ENCODE results near the gene MROH8.
"Not testable (repeated sequence)": the region's sequence is repeated elsewhere in the genome, so short reads cannot be mapped to it uniquely, and the experiment has no call there.

MROH8 gene

GRCh38 chr20:37075932-37076685 lies 103.2 kb downstream of the MROH8 start:
- Histone ChIP-seq H4K20me1 (ENCODE audit: insufficient read depth, low read length) (no peaks in the 10 kb centered on the region), H3K9me2 (ENCODE audit: low read depth, low read length) (no peaks in the 10 kb centered on the region), H3K4me1 (ENCODE audit: insufficient read depth, low read length, severe bottlenecking) (peaks cover 27% of the 10 kb centered on the region), H2AFZ (ENCODE audit: low read length) (no peak overlapping the region), H3K27me3 (ENCODE audit: insufficient read depth, low read length) (no peaks in the 10 kb centered on the region), H3F3A (ENCODE audit: insufficient read depth, low read length) (no peaks in the 10 kb centered on the region), H3K9me3 (ENCODE audit: low read length) (peaks cover 5% of the 10 kb centered on the region), H3K9ac (ENCODE audit: low read length) (no peak overlapping the region), H3K4me2 (ENCODE audit: low read length) (no peak overlapping the region), H3K4me3 (ENCODE audit: low read depth, low read length, poor library complexity, severe bottlenecking) (no peak overlapping the region), H3K36me3 (ENCODE audit: insufficient read depth, low read length) (peaks cover 66% of the 10 kb centered on the region), H3K79me2 (ENCODE audit: insufficient read depth, low read length) (peaks cover 44% of the 10 kb centered on the region), H3K27ac (ENCODE audit: low read depth, low read length, poor library complexity, severe bottlenecking) (no peak overlapping the region)
- TF ChIP-seq, protein P1, sequence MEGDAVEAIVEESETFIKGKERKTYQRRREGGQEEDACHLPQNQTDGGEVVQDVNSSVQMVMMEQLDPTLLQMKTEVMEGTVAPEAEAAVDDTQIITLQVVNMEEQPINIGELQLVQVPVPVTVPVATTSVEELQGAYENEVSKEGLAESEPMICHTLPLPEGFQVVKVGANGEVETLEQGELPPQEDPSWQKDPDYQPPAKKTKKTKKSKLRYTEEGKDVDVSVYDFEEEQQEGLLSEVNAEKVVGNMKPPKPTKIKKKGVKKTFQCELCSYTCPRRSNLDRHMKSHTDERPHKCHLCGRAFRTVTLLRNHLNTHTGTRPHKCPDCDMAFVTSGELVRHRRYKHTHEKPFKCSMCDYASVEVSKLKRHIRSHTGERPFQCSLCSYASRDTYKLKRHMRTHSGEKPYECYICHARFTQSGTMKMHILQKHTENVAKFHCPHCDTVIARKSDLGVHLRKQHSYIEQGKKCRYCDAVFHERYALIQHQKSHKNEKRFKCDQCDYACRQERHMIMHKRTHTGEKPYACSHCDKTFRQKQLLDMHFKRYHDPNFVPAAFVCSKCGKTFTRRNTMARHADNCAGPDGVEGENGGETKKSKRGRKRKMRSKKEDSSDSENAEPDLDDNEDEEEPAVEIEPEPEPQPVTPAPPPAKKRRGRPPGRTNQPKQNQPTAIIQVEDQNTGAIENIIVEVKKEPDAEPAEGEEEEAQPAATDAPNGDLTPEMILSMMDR (IDR thresholded peaks at IDR 0.05; ENCODE audit: low read length) = no peak
- TF ChIP-seq EZH2 (IDR thresholded peaks at IDR 0.05; ENCODE audit: borderline replicate concordance, low read length) = no peak

GRCh38 chr20:37072293-37073196 lies 106.8 kb downstream of the MROH8 start:
- peaks cover 45% of the 10 kb centered on the region for H3K36me3 ChIP-seq (ENCODE audit: insufficient read depth, low read length)
- H3K9ac ChIP-seq (ENCODE audit: low read length) = no peak overlapping the region; the same call in 1 of the 2 replicates
- H3K4me2 ChIP-seq (ENCODE audit: low read length) = peak overlapping the region; percentile 49
- H3K9me3 ChIP-seq (ENCODE audit: low read length) = peaks cover 5% of the 10 kb centered on the region
- H3K4me1 ChIP-seq (ENCODE audit: insufficient read depth, low read length, severe bottlenecking) = peaks cover 27% of the 10 kb centered on the region
- H3K4me3 ChIP-seq (ENCODE audit: low read depth, low read length, poor library complexity, severe bottlenecking) = peak overlapping the region; percentile 13
- peak overlapping the region; percentile 80 for H3K27ac ChIP-seq (ENCODE audit: low read depth, low read length, poor library complexity, severe bottlenecking)
- H3K27me3 ChIP-seq (ENCODE audit: insufficient read depth, low read length) = no peaks in the 10 kb centered on the region
- TF ChIP-seq, protein P1 (IDR thresholded peaks at IDR 0.05; ENCODE audit: low read length) = no peak
- no peak for TF ChIP-seq EZH2 (IDR thresholded peaks at IDR 0.05; ENCODE audit: borderline replicate concordance, low read length)
- no peak overlapping the region for H2AFZ ChIP-seq (ENCODE audit: low read length)
- peaks cover 29% of the 10 kb centered on the region for H3K79me2 ChIP-seq (ENCODE audit: insufficient read depth, low read length)
- no peaks in the 10 kb centered on the region for H4K20me1 ChIP-seq (ENCODE audit: insufficient read depth, low read length)
- H3K9me2 ChIP-seq (ENCODE audit: low read depth, low read length) = no peaks in the 10 kb centered on the region
- no peaks in the 10 kb centered on the region for H3F3A ChIP-seq (ENCODE audit: insufficient read depth, low read length)

DNA sequence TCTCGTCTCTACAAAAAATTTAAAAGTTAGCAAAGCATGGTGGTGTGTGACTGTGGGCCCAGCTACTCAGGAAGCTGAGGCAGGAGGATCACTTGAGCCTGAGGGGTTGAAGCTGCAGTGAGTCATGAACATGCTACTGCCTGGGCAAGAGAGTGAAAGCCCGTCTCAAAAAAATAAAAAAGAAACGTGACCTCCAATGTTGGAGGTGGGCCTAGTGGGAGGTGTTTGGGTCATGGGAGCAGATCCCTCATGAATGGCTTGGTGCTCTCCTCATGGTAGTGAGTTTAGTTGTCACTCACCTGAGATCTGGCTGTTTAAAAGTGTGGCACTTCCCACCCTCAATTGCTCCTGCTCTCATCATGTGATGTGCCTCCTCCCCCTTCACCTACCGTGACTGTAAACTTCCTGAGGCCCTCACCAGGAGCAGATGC lies 107.9 kb downstream of the MROH8 start:
- Histone ChIP-seq H3K9ac (ENCODE audit: low read length) (no peak overlapping the region; the same call in 1 of the 2 replicates), H2AFZ (ENCODE audit: low read length) (no peak overlapping the region), H3K36me3 (ENCODE audit: insufficient read depth, low read length) (peaks cover 45% of the 10 kb centered on the region), H3K4me3 (ENCODE audit: low read depth, low read length, poor library complexity, severe bottlenecking) (no peak overlapping the region), H3K79me2 (ENCODE audit: insufficient read depth, low read length) (peaks cover 19% of the 10 kb centered on the region), H3K4me1 (ENCODE audit: insufficient read depth, low read length, severe bottlenecking) (peaks cover 27% of the 10 kb centered on the region), H3F3A (ENCODE audit: insufficient read depth, low read length) (no peaks in the 10 kb centered on the region), H3K27me3 (ENCODE audit: insufficient read depth, low read length) (no peaks in the 10 kb centered on the region), H3K27ac (ENCODE audit: low read depth, low read length, poor library complexity, severe bottlenecking) (peak overlapping the region; percentile 80), H3K9me3 (ENCODE audit: low read length) (peaks cover 5% of the 10 kb centered on the region), H4K20me1 (ENCODE audit: insufficient read depth, low read length) (no peaks in the 10 kb centered on the region), H3K4me2 (ENCODE audit: low read length) (no peak overlapping the region; the same call in 1 of the 2 replicates), H3K9me2 (ENCODE audit: low read depth, low read length) (no peaks in the 10 kb centered on the region)
- TF ChIP-seq EZH2 (IDR thresholded peaks at IDR 0.05; ENCODE audit: borderline replicate concordance, low read length) = no peak
- TF ChIP-seq, protein P1 (IDR thresholded peaks at IDR 0.05; ENCODE audit: low read length) = no peak

DNA sequence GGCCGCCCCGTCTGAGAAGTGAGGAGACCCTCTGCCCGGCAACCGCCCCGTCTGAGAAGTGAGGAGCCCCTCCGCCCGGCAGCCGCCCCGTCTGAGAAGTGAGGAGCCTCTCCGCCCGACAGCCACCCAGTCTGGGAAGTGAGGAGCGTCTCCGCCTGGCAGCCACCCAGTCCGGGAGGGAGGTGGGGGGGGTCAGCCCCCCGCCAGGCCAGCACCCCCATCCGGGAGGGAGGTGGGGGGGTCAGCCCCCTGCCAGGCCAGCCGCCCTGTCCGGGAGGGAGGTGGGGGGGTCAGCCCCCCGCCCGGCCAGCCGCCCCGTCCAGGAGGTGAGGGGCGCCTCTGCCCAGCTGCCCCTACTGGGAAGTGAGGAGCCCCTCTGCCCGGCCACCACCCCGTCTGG lies 109.8 kb downstream of the MROH8 start:
- H2AFZ ChIP-seq (ENCODE audit: low read length); H3K79me2 ChIP-seq (ENCODE audit: insufficient read depth, low read length); H3K4me2 ChIP-seq (ENCODE audit: low read length); H4K20me1 ChIP-seq (ENCODE audit: insufficient read depth, low read length); H3K27me3 ChIP-seq (ENCODE audit: insufficient read depth, low read length); H3F3A ChIP-seq (ENCODE audit: insufficient read depth, low read length); H3K4me3 ChIP-seq (ENCODE audit: low read depth, low read length, poor library complexity, severe bottlenecking); H3K27ac ChIP-seq (ENCODE audit: low read depth, low read length, poor library complexity, severe bottlenecking); H3K9ac ChIP-seq (ENCODE audit: low read length); H3K9me3 ChIP-seq (ENCODE audit: low read length); H3K9me2 ChIP-seq (ENCODE audit: low read depth, low read length): not testable (repeated sequence)
- H3K4me1 ChIP-seq (ENCODE audit: insufficient read depth, low read length, severe bottlenecking) = peaks cover 27% of the 10 kb centered on the region
- H3K36me3 ChIP-seq (ENCODE audit: insufficient read depth, low read length) = peaks cover 45% of the 10 kb centered on the region

Measured in OCI-LY1 (cell line).